WTC11 (cell line): Measurements from ENCODE around the gene PKP4. TPM values are rescaled to one million over a fixed set of nuclear protein-coding genes. Genes with fewer than 3 reads are reported as not detected.

Source experiments
- total RNA-seq: library from RNA; stranded (reverse); gene quantifications from 3 replicates; pipeline ENCODE4 v1.2.3, GENCODE V29; 2021
- TF ChIP-seq, protein P1 (sequence below): sonication (generic); formaldehyde crosslinking; IDR thresholded peaks from 2 replicates; pipeline ENCODE4 v1.8.0; 2022; ENCODE audit warnings: missing genetic modification reagents
- TF ChIP-seq, protein P2 (sequence below): sonication (generic); formaldehyde crosslinking; IDR thresholded peaks from 2 replicates; pipeline ENCODE4 v1.8.1; 2023; ENCODE audit warnings: mild to moderate bottlenecking, moderate library complexity, missing genetic modification reagents

PKP4 gene
- total RNA-seq, 1 experiment from 2014 or later, result 78.9 TPM

DNA sequence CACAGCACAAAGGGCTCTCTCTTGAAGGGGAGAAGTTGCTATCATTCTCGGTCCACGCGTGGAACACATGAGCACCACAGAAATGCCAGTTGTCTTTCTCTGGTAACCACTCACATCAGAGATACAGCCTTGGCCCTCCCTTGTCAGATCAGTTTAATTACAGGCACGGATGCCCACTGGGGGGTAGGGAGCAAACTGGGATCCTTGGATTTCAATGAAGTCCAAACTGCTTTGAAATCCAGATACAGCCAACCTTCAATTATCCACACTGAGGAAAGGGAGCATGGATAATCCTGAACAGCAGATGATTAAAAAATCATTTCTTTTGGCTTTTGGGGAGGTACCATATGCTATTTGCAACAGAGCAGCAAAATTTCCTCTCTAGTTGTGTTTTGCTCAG is 274.6 kb downstream of the PKP4 start (continued):
- TF ChIP-seq, protein P1, sequence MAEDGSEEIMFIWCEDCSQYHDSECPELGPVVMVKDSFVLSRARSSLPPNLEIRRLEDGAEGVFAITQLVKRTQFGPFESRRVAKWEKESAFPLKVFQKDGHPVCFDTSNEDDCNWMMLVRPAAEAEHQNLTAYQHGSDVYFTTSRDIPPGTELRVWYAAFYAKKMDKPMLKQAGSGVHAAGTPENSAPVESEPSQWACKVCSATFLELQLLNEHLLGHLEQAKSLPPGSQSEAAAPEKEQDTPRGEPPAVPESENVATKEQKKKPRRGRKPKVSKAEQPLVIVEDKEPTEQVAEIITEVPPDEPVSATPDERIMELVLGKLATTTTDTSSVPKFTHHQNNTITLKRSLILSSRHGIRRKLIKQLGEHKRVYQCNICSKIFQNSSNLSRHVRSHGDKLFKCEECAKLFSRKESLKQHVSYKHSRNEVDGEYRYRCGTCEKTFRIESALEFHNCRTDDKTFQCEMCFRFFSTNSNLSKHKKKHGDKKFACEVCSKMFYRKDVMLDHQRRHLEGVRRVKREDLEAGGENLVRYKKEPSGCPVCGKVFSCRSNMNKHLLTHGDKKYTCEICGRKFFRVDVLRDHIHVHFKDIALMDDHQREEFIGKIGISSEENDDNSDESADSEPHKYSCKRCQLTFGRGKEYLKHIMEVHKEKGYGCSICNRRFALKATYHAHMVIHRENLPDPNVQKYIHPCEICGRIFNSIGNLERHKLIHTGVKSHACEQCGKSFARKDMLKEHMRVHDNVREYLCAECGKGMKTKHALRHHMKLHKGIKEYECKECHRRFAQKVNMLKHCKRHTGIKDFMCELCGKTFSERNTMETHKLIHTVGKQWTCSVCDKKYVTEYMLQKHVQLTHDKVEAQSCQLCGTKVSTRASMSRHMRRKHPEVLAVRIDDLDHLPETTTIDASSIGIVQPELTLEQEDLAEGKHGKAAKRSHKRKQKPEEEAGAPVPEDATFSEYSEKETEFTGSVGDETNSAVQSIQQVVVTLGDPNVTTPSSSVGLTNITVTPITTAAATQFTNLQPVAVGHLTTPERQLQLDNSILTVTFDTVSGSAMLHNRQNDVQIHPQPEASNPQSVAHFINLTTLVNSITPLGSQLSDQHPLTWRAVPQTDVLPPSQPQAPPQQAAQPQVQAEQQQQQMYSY (CRISPR knock-in tag), result no peak
- TF ChIP-seq, protein P2, sequence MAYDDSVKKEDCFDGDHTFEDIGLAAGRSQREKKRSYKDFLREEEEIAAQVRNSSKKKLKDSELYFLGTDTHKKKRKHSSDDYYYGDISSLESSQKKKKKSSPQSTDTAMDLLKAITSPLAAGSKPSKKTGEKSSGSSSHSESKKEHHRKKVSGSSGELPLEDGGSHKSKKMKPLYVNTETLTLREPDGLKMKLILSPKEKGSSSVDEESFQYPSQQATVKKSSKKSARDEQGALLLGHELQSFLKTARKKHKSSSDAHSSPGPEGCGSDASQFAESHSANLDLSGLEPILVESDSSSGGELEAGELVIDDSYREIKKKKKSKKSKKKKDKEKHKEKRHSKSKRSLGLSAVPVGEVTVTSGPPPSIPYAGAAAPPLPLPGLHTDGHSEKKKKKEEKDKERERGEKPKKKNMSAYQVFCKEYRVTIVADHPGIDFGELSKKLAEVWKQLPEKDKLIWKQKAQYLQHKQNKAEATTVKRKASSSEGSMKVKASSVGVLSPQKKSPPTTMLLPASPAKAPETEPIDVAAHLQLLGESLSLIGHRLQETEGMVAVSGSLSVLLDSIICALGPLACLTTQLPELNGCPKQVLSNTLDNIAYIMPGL (CRISPR knock-in tag), result no peak
- TF ChIP-seq, all 79 proteins: peak for 0

Other genes starting within 250 kb of the PKP4 start
- 1.7 to 2.1 TPM (median 1.9 TPM) in 3 replicates for gene CCDC148, start 199 bp upstream of the PKP4 start, total RNA-seq